OCI-LY1 (cell line): Measurements from ENCODE around the gene GNPTG.

Experiments
- CTCF ChIP-seq: fragments of 200-600 bp; sonication (generic), shearing (Covaris generic); IDR thresholded peaks from 2 replicates; pipeline ENCODE4 v1.5.1; 2017; ENCODE audit warnings: mild to moderate bottlenecking, antibody characterized with exemption, low read length, moderate library complexity, mixed read lengths
- EZH2 ChIP-seq: fragments of 200-600 bp; sonication (generic), shearing (Covaris generic); IDR thresholded peaks from 2 replicates; pipeline ENCODE4 v1.8.0; 2017; ENCODE audit warnings: borderline replicate concordance, mixed run types, mild to moderate bottlenecking, antibody characterized with exemption, low read length, moderate library complexity, mixed read lengths

DNA sequence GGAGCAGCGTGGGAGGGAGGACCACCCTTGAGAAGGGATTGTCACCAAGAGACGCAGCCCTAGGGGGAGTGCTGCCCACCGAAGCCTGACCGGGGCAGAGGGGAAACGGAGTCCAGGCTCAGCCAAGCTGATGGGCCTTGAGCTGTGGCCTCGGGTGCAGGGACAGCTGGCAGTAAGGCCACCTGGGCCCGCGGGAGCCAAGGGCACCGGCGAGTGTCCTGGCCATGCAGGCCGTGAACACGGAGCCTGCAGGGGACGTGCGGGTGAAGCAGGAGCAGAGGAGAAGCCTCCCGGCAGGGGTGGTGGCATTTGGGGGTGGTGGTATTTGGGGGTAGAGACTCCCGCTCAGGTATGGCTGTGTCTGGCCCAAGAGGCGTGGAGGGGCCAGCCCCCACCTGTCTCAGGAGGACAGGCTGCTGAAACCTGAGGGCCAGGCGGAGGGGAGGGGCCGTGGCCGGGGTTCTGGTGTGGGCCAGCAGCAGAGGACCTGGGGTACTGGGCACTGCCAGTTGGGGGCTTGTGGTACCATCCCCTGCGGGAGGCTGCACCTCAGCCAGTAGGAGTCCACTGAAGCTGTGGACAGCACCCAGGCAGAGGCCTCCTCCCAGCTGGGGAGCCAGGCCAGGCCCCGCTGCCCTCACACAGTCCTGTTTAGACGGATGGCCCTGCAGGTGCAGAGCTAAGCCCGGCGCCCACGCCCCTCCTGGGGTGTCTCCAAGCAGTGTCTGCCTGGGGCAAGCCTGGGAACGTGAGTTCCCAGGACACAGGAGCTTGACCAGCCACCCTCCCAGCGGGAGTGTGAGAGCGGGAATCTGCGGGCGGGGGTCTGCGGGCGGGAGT is 4.5 kb downstream of the GNPTG start:
- TF ChIP-seq EZH2 (no peak), CTCF (no peak)
